22Rv1 (cell line): ENCODE data around the gene GADD45GIP1.
A peak's percentile ranks its signal among the peaks of the same experiment; 100 is the strongest.

Source experiments
- H3K27ac ChIP-seq: fragments of 450-650 bp; 2 replicates; pipeline ENCODE4 v1.5.1; 2017
- ZFX ChIP-seq: fragments of 450-650 bp; IDR thresholded peaks from 2 replicates; pipeline ENCODE4 v1.6.1; 2017; ENCODE audit warnings: antibody characterized with exemption, borderline replicate concordance
- TF ChIP-seq, protein P1 (sequence below): fragments of 450-650 bp; IDR thresholded peaks from 2 replicates; pipeline ENCODE4 v1.5.1; 2017; ENCODE audit warnings: mild to moderate bottlenecking

The GADD45GIP1 gene

DNA sequence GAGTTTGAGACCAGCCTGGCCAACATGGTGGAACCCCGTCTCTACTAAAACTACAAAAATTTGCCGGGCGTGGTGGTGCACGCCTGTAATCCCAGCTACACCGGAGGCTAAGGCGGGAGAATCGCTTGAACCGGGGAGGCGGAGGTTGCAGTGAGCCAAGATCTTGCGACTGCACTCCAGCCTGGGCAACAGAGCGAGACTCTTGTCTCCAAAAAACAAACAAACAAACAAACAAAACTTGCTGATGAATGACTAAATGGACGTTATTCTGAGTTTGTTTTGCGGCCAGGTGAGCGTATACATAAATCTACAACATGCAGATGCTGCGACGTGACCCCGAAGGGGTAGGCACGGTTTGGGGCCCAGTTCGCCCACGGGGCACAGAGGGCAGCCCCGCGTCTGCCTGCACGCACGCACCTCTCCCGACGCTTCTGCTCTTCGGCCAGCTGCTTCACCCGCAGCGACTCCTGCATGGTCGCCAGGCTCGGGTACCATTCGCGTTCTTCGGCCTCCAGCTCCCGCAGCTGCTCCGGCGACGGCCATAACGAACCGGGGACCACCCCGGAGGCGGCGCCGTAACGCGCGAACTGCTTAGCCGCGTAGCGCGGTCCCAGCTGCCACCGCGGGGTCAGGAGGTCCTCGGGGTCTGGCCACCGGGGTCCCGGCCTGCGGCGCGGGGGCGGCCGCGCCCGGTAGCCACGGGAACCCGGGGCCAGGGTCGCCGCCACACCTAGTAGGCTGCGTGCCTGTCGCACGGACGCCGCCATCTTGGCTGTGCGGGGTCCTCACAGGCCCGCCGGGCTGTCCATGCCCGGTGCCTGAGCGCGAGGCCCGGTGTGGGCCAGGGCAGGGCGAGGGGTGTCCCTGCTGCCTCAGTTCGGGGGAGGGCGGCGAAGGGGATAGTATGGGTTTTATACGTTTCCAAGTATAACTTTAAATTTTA is at the start of gene GADD45GIP1:
Gene GADD45GIP1 (minus strand): TSS at position 778 of the 943 bp plus-strand sequence. CDS start 11 bp downstream, at position 767.
- TF ChIP-seq, protein P1, sequence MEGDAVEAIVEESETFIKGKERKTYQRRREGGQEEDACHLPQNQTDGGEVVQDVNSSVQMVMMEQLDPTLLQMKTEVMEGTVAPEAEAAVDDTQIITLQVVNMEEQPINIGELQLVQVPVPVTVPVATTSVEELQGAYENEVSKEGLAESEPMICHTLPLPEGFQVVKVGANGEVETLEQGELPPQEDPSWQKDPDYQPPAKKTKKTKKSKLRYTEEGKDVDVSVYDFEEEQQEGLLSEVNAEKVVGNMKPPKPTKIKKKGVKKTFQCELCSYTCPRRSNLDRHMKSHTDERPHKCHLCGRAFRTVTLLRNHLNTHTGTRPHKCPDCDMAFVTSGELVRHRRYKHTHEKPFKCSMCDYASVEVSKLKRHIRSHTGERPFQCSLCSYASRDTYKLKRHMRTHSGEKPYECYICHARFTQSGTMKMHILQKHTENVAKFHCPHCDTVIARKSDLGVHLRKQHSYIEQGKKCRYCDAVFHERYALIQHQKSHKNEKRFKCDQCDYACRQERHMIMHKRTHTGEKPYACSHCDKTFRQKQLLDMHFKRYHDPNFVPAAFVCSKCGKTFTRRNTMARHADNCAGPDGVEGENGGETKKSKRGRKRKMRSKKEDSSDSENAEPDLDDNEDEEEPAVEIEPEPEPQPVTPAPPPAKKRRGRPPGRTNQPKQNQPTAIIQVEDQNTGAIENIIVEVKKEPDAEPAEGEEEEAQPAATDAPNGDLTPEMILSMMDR = no peak
- no peak for TF ChIP-seq ZFX
- H3K27ac ChIP-seq = peak within 1 kb of the TSS; percentile 92

DNA sequence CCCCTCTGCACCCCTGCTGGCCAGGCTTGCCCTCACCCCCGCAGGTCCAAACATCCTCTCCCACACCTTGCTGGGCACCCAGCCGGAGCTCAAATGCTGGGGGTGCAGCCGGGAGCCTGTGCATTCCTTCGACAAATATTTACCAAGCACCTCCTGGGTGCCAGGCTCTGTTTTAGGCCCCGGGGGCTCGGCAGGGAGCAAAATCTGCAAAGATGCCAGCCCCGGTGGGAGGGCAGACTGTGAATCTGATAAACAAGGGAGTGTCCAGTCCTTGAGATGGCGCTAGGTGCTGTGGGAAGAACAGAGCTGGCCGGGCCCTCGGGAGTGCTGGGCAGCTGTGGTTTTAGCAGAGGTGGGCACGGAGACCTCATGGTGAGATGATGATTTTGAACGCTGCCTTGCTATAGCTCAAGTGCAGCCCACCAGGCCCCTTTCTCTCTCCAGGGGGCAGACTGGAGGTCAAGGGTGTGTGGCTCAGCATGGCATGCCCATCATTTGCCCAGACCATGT is 48.9 kb upstream of the GADD45GIP1 start:
- H3K27ac ChIP-seq = peak overlapping the region; percentile 99
- TF ChIP-seq, protein P1 = peak; percentile 41
- TF ChIP-seq ZFX = no peak

DNA sequence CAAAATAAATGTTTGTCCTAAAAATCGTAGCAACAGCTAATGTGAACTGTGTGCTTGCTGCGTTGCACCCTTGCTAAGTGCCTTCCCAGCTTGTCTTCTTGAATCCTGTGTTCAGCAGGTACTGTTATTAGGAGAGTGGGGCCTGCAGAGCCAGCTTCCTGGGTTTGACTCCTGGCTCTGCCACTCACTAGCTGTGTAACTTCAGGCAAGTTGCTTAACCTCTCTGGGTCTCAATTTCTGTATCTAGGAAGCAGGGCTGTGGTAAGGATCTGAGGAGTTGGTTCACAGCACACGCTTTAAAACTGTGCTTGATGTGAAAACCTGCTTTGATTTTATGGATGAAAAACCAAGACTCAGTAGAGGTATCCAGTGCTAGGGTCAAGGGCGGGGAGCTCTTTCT is 48.2 kb upstream of the GADD45GIP1 start:
- TF ChIP-seq, protein P1 = no peak
- TF ChIP-seq ZFX = no peak

DNA sequence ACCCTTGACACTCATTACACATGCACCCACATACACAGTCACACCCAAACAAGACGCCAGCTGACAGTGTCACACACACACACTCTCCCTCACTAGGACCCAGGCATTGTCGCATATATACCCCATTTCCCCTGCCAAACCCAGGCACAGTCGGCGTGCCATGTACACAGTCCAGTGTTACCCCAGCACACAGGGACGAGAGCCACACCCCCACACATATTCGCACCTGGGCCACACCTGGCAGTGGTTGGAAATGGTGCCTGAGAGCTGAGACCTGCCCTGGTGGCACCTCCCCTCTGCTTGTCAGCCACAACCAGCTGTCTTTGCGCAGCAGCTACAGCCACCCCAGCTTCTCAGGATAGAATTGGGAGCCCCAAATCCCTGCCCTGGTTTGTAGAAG is 47.2 kb upstream of the GADD45GIP1 start:
- TF ChIP-seq ZFX = no peak
- TF ChIP-seq, protein P1 = no peak
- H3K27ac ChIP-seq = peak overlapping the region; percentile 99

More for the DNA sequence above, 48.2 kb upstream of the GADD45GIP1 start:
- H3K27ac ChIP-seq = peak overlapping the region; percentile 99

DNA sequence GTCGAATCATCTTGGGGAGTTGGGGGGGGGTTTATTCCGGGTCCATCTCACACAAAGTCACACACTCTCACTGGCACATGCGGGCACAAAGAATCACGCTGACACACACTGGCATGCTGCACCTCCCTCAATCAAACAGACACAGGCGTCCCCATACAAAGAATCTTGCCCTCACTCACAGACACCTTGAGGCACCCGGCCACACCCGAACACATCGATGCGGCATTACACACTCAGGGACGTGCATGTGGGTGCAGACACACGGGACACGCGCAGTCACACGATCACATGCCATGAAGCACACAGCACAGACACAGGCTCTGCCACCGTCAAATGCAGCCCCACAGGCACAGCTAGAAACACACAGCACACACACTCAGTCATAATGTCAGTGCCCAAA is 46.1 kb upstream of the GADD45GIP1 start:
- peak overlapping the region; percentile 99 for H3K27ac ChIP-seq
- TF ChIP-seq ZFX = no peak
- TF ChIP-seq, protein P1 = no peak

DNA sequence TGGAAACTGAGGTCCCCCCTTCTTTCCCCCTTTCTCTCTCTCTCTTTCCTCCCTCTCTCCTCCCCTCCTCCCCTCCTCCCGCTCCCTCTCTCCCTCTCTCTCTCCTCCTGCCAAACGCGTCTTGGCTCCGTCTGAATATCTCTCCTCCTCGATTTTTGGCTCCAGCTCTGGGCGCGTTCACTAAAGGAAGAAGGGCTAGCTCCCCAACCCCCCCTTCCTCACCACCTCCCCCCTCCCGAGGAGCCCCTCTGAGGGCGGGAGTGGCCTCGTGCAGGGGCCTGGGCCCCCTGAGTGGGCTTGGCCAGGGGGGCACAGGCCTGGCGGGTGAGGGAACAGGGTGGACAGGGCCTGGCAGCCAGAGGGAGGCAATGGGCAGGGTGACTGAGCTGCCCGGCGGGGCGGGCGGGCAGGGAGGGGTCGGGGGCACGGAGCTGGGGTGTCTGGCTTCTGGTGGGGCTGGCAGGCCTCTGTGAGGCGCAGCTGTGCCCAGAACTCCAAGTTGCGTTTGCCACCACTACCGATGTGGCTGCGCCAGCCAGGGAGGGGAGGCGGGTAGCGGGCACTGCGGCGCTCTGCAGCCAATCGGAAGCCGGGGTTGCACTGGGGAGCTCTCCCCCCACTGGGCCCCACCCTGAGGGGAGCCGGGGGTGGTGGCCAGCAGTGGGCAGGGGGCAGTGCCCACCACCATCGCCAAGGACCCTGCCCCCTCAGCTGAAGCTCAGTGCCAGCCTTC is 45.3 kb upstream of the GADD45GIP1 start:
- peak overlapping the region; percentile 99 for H3K27ac ChIP-seq
- TF ChIP-seq, protein P1 = no peak
- no peak for TF ChIP-seq ZFX
